IPS DF 4.7 (cell line): Measurements from ENCODE around the gene TRNAU1AP.
"Not testable (repeated sequence)": the region's sequence is repeated elsewhere in the genome, so short reads cannot be mapped to it uniquely, and the experiment has no call there.

ENCODE experiments used
- DNase-seq: peaks from one replicate; pipeline ENCODE4 v3.0.0-alpha.2; 2013; ENCODE audit warnings: low spot score; ENCODE audit errors: extremely low read depth

The TRNAU1AP gene

GRCh38 chr1:28552758-28553663 is at the start of gene TRNAU1AP:
TSS of gene TRNAU1AP (plus strand) at chr1:28553085. CDS start at chr1:28553111, 26 bp downstream.
- no peak for DNase-seq

- DNase-seq: no peak
Observed at GRCh38 chr1:28503117-28503516, 49.8 kb upstream of the TRNAU1AP start.

GRCh38 chr1:28505406-28506187 is 47.3 kb upstream of the TRNAU1AP start, which contains the start of gene RCC1:
TSS of gene RCC1 (plus strand) at chr1:28506043. CDS start at chr1:28529867, 23,824 bp downstream.
- DNase-seq: peak; percentile 97

- no peak for DNase-seq
Observed at GRCh38 chr1:28506907-28507246, 46.0 kb upstream of the TRNAU1AP start.

DNA sequence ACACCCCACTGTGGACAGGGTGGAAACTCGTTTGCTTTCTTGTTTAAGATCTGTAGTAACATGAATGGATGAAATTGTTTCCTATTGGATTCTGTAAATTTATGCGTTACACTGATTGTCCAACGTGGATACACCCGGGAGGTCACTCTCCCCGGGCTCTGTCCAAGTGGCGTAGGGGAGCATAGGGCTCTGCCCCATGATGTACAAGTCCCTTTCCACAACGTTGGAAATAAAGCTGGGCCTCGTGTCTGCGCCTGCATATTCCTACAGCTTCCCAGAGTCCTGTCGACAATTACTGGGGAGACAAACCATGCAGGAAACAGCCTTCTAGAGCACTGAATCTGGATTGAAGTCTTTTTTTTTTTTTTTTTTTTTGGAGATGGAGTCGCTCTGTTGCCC is 45.6 kb upstream of the TRNAU1AP start:
- DNase-seq: no peak

DNA sequence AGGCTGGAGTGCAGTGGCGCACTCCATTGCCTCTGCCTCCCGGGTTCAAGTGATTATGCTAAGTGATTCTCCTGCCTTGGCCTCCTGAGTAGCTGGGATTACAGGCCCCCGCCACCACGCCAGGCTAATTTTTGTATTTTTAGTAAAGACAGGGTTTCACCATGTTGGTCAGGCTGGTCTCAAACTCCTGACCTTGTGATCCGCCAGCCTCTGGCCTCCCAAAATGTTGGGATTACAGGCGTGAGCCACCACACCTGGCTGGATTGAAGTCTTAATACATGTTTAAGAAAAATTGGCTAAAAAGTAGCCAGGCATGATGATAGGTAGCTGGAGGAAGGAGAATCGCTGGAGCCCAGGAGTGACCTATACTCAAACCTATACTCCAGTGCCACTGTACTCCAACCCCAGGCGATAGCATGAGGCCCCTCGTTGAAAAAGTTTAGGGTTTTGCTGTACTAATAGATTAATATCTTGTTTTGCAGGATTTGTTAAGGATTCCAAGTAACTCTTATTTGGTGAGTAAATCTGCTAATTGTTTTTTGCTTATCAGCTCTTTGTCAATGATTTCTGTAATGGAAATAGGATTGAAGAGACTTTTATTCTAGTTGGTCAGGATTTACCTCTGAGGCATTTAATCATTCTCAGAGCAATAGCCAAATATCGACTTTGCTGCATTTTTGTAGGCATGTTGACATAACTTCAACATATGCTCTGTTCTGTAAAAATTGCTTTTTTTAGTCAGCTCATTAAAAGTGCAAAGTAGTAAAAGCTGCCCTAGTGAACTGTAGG is 45.0 kb upstream of the TRNAU1AP start:
- DNase-seq: no peak

DNA sequence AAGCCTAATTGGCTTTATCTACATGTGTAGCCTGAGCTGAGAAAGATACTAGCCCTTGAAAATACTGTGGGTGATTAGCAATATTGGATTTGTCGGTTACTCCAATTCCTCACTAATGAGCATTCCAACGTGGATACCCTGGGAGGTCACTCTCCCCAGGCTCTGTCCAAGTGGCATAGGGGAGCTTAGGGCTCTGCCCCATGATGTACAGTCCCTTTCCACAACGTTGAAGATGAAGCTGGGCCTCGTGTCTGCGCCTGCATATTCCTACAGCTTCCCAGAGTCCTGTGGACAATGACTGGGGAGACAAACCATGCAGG is 44.5 kb upstream of the TRNAU1AP start:
- no peak for DNase-seq

DNA sequence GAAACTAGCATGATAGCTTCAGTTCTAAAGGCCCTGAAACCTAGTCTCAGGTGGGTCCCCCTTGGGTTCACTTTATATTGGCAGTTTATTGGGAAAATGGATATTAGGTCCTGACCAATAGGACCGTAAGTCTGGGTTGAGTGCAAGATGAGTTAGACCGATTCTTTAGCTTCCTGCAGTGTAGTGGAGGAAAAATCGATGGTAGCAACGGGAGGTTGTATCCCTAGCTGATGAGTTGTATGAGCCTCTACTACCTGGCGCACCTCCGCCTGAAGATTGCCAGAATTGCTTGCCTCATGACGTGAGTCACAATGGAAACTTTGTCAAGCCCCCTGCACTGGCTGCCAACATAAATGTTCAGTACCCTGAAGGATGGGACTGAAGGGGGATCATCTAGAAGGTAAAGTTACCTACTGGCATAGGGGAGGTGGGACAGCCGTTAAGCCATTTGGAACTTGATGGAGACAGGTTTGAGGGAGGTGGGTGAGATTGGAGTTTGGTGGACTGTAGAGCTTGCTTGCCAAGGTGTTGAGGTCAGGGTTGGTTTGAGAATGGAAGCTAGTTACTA is 43.1 kb upstream of the TRNAU1AP start:
- no peak for DNase-seq

DNA sequence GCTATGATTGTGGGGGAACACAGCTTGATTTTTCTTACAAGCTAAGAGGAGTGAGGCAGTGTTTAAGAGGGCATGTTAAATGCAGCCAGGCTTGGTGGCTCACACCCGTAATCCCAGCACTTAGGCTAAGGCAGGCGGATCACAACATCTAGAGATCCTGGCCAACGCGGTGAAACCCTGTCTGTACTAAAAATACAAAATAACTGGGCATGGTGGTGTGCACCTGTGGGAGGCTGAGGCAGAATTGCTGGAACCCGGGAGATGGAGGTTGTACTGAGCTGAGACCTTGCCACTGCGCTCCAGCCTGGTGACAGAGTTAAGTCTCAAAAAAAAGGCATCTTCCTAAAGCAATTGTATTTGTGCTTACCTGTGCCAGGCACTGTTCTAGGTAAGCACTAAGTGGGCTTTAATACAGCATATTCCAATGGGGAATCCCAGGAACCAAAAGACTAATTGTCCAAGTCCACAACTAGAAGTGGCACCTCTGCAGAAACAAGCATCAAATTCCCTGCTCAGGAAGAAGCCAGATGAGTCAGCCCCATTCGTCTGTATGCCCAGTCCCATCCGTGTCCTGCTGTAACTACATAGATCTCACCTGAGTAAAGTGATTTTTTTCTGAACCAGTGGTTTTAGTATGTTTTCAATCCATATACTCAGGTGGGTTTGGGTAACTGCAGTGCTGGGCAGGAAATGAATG is 42.5 kb upstream of the TRNAU1AP start:
- no peak for DNase-seq

DNA sequence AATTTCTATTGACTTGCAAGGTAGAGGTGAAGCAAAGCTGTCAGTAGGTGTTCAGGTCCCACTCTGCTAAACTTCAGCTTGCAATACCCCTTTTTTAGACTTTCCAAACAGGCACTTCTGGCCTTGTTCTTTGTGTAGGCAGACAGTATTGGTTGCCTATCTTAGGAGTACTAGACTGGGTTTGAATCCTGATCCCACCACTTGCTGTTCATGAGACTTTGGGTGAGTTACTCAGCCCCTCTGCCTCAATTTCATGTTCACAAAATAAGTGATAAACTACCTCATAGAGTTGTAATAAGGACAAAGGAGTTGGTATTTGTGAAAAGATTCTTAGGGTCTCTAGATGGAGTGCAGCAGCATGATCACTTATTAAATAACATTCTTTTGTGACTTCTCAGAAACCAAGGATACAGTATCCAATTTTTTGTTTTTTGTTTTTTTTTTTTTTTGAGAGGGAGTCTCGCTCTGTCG is 41.9 kb upstream of the TRNAU1AP start:
- no peak for DNase-seq

GRCh38 chr1:28512058-28512611 is 40.8 kb upstream of the TRNAU1AP start:
- DNase-seq: no peak

DNA sequence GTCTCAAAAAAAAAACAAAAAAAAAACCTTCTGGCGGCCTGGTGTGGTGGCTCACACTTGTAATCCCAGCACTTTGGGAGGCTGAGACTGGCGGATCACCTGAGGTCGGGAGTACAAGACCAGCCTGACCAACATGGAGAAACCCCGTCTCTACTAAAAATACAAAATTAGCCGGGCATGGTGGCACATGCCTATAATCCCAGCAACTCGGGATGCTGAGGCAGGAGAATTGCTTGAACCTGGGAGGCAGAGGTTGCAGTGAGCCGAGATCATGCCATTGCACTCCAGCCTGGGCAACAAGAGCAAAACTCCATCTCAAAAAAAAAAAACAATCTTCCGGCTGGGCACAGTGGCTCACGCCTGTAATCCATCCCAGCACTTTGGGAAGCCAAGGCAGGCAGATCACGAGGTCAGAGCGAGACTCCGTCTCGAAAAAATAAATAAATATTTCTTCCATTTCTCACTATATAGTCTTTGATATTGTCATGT is 38.4 kb upstream of the TRNAU1AP start:
- DNase-seq: not testable (repeated sequence)

GRCh38 chr1:28516518-28516956 is 36.3 kb upstream of the TRNAU1AP start:
- DNase-seq: no peak

DNA sequence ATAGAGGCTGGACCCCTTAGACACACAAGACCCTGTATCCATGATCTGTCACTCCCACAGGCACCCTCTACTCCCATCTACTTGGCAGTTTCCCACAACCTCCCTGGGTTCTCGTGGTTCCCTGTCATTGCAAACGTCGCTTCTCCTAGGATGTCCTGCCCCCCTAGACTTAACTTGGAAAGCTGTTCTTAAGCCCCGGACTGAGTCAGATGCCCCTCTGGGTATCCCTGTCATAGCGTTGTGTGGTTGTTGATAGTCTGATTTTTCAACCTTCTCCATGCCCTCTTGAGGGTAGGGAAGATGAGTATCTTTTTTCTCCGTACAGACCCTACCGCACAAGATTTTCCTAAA is 35.3 kb upstream of the TRNAU1AP start:
- no peak for DNase-seq

GRCh38 chr1:28518000-28518744 is 34.7 kb upstream of the TRNAU1AP start:
- DNase-seq: no peak

DNA sequence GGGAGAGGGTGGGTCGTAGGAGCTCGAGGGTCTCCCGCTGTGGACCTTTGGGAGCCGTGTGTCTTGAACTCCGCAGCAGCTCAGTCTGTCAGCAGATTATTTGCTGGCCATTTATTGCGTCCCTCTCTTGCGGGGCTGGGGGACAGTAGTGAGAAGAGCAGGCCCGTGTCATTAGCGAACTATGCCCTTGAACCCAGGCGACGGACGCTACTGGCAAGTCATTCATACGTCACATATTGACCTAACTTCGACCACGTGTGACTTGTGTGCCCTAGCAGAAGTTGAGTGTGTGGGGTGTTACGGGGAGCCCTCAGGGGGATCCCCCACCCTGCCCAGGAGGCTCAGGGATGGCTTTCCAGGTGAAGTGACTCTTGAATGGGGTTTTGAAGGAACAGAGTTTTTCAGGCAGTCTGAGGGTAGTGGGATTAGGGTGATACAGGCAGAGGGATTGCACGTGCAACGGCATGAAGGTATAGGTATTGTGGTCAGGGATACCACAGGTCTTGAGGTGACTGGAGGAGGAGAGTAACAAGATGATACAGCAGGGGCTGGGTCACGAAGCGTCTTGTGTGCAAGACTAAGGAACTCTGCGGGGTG is 34.0 kb upstream of the TRNAU1AP start:
- no peak for DNase-seq

- DNase-seq: no peak
Observed at GRCh38 chr1:28519946-28520725, 32.7 kb upstream of the TRNAU1AP start.

GRCh38 chr1:28520796-28521195 is 32.1 kb upstream of the TRNAU1AP start:
- DNase-seq: not testable (repeated sequence)
